OCI-M1 (cell line): ENCODE data around the gene REXO4.
"Not testable (repeated sequence)": the region's sequence is repeated elsewhere in the genome, so short reads cannot be mapped to it uniquely, and the experiment has no call there.

Source experiments
- DNase-seq: peaks from one replicate; lab custom pipeline; 2025; lab: John Stamatoyannopoulos, UW

Gene REXO4, protein sequence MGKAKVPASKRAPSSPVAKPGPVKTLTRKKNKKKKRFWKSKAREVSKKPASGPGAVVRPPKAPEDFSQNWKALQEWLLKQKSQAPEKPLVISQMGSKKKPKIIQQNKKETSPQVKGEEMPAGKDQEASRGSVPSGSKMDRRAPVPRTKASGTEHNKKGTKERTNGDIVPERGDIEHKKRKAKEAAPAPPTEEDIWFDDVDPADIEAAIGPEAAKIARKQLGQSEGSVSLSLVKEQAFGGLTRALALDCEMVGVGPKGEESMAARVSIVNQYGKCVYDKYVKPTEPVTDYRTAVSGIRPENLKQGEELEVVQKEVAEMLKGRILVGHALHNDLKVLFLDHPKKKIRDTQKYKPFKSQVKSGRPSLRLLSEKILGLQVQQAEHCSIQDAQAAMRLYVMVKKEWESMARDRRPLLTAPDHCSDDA

DNA sequence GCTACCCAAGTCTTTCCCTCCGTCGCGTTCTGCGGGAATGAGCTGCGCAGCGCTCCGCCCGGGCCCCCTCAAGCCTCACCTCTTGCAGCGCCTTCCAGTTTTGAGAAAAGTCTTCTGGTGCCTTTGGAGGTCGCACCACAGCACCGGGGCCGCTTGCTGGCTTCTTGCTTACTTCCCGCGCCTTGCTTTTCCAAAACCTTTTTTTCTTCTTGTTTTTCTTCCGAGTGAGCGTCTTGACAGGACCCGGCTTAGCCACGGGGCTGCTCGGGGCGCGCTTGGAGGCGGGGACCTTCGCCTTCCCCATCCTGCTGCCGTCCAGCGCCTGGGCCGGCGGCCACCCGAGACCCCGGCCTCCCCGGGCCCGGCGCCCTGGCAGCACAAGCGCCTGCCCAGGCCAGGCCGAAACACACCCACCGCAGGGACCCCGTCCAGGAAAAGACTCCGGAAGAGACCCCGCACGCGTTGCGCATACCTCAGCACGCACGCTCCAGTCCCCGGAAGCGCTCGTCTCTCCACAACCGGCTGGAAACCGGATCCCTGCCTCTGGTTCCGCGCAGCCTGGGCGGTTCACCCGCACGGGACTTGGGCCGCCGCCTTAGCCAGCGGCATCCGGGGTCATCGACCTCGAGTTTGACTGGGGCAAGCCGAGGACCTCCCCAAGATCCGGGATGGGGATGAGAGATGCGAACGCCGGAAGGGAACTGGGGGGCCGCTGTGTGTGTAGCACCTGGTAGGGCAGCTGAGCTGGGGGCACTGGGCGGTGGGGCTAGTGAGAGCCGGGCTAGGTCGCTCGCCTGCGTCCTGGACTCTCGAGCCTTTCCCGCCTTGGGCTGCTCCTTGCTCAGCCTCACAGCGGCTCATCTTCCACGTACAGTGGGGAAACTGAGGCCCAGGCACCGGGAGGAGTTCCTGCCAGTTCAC is at the start of gene REXO4:
REXO4 (minus strand) TSS at position 470 of the 921 bp plus-strand sequence; CDS start at position 304, 166 bp downstream.
- DNase-seq: peak; percentile 91

DNA sequence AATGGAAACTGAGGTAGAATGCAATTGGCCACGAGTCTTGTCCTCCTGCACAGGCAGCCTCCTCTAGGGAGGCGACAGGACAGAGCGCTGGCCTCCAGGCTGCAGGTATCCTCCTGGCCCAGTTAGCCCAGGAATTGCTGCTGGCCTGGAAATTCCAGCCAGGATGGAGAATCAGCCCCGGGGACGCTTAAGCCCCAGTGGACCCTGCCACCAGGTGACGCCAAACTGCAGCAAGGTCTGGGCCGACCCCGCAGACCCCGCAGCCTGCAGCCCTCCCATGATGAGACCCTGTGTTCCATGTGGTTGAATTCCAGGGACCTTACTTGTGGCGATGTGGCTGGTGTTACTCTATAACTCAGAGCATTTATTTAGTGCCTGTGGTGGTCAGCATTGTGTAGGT is 49.3 kb upstream of the REXO4 start:
- DNase-seq: no peak

DNA sequence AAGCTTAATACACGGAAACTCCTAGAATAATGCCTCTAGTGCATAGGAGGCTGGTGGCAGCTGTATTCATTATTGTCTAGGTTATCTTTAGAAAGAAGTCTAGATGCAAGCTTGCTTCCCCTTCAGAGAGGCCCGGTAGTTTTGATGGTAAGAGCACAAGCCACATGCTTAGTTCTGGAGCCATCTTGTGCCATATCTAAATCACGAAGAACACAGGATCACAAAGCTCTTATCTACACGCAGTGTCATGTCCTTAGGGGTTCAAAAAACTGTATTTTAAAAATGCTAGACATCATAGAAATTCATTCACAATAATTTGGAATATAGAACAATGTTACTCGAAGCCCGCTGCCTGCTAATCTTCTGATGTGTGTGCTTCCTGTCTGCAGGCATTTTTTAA is 48.2 kb upstream of the REXO4 start:
- peak; percentile 12 for DNase-seq

DNA sequence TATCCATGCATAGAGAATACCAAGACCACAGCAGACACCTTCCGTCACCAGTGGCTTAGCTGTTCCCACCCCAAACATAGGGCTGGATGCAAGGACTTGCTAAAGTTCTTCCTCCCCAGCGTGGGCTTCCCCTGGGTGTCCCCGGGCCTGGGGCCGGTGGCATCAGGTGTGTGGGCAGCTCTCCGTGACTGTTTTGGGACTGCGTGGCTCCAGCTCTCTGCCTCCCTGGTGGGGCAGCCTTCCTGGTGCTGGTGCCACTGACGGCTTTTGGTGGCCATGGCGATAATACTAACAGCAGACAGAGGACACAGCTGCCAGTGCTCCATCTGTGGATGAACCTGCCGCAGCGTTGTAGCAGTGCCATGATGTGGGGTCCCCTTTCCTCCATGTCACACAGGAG is 46.8 kb upstream of the REXO4 start:
- no peak for DNase-seq

DNA sequence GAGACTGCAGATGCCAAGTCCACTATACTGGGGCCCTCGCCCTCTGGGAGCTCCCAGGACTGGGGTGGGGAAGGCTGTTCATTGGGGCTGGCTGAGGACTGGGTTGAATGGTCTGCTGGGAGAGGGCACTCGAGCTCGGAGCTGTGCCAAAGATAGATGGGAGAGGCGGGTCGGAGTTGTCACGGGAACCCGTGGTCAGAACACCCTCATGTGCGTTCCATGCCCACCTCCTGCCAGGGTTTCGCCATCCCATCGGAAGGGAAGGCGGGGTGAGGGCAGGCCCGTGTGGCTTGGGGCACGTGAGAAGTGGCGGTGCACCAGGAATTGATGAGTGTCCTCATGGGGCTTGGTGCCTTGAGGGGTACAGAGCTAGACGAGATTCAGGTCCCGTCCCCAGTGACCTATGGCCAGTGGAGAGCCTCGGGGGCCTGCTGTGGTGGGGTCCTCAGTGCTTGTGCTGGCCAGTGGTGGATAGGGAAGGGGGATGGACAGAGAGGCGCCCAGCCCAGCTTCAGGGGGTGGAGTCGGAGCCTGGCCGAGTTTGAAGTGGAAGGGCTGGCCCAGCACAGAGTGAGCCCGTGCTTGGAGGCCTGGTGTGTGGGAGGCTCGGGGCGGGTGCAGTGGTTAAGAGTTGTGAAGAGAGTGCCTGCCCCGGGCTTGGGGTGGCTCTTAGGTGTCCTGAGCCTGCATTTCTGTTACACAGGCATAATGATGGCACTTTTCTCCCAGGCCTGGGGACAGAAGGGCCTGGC is 46.2 kb upstream of the REXO4 start:
- peak; percentile 60 for DNase-seq

DNA sequence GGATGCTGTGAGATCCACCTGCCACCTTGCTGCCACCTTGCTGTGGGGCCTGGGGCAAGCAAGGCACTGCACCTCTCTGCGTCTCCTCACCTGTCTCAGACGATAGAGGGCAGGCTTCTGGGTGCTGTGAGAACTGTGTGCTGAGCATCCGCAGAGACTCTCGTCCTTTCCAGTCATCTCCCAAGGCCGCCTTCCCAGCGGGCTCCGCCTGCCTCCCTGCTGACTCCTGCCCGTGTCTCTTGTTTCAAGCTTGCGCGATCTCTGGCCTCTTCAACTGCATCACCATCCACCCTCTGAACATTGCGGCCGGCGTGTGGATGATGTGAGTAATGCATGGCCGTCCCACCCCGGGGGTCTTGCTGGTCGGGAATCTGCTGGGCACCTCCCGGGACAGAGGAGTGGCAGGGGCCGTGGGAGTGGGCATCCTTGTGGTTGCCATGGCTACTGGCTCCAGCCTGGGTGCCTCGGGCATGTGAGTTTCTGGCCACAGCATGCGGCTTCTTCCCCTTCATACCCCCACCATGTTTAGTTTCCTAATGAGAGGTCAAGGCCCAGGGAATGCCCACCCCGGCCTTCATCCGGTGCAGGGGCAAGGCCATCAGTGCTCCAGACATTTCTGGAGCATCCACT is 45.5 kb upstream of the REXO4 start:
- DNase-seq: no peak

DNA sequence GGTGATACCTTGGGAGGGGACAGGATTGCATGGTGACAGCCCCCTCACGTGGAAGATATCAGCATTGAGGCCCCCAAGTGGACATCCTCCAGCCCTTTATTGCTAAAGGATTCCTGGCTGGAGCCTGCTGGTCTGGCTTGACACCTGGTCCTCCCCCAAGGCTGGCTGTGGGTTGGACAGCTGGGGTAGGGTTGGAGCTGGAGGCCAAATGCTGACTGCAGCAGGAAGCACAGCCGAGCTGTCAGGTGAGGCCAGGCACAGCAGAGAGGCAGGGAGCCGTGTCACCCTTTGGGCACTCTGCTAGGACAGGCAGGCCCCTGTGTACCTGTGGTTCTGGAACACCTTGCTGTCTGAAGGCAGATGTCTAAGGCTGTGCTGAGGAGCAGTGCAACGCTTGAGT is 44.2 kb upstream of the REXO4 start:
- DNase-seq: no peak

DNA sequence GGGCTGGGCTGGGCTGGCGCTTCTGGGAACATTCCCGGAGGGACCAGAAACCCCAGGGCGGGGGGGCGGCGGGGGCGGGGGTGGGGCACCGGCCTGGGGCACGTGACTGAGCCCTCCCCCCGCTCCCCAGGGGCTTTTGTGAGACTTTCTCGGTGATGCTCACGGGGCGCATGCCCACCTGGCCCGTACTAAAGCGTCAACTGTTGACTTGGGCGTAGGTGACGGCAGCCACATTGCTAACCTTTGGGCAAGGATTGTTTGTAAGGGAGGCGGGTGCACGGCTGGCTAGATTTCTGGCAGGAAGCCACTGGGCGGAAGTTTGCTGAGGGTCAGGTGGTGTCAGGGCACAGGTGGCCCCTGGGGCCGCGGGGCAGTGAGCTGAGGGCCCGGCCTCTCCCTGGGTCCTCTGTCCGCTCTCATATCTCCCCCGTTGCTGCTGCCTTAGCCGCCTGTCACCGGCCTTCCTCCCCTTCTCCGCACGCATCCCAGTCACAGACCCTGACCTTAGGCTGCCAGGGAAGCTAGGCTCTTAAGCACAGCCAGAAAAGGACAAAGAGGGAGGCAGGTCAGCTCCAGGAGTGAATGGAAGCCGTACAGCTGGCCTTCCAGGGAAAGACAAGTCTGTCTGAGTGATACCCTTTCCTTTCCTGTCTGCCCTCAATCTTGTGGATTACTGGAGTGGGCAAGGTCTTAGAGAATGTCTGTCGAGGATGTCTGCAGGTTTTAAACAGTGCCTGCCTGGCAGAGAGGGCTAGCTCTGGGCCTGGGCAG is 42.8 kb upstream of the REXO4 start:
- no peak for DNase-seq

DNA sequence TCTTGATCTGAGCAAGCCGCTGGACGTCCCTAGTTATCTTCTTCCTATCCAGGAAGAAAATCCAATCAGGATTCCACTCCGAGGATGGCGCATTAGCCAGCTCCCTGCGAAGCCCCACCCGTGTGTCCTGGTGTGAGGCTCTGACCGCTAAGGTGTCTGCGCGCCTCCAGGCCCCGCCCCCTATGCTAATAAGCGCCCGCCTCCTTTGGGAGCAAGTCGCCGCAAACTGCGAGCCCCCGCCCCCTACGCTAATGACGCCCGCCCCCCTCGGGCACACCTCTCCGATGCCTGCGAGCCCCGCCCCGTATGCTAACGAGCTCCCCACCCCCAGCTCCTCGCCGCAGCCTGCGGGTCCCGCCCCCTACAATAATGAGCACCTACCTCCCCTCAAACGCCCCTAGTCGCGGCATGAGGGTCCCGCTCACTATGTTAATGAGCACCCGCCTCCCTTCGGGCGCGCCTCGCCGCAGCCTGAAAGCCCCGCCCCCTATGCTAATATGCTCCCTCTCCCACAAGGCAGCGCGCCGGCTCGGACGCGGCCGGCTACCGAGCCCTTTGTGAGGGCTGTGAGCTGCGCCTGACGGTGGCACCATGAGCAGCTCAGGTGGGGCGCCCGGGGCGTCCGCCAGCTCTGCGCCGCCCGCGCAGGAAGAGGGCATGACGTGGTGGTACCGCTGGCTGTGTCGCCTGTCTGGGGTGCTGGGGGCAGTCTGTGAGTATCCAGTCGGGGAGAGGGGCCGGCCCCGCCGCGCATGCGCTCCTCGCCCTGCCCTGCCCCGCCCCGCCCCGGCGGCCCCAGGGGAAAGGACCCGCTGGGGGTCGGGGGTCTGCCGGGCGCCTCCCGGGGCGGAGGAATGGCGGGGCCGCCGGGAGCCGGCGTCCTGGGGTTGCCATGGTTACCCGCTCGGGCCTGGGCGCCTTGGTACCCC is 41.9 kb upstream of the REXO4 start, which contains the start of gene CACFD1:
CACFD1 (plus strand) TSS at position 503 of the 929 bp plus-strand sequence; CDS start at position 592, 89 bp downstream.
- peak; percentile 96 for DNase-seq

DNA sequence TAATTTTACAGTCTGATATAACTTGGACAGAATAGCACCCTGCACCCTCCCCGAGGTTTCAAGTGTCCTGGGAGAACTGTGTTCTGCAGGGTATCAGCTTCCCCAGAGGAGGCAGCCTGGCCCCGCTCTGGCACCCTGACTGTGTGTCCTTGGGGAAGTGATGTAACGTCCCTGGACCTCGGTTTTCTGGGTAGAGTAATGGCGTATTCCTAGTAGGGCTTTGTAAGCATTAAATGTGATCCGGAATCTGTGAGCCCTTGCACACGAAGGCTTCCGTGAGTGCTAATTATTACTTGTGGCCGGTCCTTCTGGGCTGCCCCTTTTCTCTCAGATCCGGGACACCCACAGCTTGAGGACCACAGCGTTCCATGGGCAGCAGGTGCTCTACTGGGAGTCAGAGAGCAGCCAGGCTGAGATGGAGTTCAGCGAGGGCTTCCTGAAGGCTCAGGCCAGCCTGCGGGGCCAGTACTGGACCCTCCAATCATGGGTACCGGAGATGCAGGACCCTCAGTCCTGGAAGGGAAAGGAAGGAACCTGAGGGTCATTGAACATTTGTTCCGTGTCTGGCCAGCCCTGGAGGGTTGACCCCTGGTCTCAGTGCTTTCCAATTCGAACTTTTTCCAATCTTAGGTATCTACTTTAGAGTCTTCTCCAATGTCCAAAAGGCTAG is 41.0 kb upstream of the REXO4 start:
- no peak for DNase-seq

DNA sequence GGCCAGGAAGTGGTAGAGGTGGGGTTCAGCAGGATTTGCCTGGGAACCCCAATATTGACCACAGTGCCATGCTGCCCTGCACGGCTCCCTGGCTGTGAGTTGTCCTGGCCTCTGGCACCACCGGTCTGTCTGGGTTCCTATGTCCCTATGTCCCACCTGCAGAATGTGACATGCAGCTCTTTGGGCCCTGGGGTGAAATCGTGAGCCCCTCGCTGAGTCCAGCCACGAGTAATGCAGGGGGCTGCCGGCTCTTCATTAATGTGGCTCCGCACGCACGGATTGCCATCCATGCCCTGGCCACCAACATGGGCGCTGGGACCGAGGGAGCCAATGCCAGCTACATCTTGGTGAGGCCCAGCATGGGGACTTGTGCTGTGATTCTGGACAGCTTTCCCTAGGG is 39.9 kb upstream of the REXO4 start:
- no peak for DNase-seq

DNA sequence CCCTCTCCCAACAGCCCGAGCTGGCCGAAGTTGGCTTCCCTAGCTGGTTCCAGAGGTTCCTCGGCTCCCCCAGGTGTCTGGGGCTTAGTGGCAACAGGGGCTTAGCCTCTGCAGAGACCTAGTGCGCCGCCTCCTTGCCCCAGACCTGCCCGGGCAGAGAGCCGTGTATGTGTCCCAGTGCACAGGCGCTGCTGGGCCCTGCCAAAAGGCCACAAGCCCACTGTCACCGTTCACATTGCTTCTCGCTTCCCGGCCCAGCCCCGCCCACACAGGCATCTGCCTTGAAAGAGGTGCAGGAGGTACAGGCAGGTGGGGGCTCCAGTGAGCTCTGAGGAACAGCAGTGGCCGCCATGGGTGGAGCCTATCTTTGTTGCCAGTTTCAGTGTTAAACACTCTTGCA is 39.4 kb upstream of the REXO4 start:
- no peak for DNase-seq

DNA sequence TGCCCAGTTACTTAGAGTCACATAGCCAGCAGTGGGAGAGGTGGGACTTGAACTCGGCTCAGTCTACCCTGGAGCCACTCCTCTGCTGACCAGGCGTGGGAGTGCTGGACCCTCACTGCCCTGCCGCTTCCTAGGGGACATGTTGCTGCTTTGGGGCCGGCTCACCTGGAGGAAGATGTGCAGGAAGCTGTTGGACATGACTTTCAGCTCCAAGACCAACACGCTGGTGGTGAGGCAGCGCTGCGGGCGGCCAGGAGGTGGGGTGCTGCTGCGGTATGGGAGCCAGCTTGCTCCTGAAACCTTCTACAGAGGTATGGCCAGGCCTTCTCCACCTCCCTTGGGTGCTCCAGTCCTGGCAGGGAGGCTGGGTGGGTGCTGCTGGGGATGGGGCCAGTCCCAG is 38.6 kb upstream of the REXO4 start:
- no peak for DNase-seq

DNA sequence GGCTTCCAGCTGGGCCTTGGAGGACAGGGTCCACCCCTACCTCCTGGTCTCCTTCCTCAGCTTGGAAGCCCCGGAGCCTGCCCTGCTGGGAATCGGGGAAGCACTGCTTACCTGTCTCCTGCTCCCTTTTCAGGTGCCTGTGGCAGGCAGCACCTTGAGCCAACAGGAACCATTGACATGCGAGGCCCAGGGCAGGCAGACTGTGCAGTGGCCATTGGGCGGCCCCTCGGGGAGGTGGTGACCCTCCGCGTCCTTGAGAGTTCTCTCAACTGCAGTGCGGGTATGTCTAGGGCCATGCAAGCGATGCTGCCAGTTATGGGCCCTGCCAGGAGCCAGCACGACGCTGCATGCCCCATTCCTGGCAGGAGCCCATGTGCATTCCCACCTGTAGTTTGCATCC is 38.1 kb upstream of the REXO4 start:
- DNase-seq: no peak

DNA sequence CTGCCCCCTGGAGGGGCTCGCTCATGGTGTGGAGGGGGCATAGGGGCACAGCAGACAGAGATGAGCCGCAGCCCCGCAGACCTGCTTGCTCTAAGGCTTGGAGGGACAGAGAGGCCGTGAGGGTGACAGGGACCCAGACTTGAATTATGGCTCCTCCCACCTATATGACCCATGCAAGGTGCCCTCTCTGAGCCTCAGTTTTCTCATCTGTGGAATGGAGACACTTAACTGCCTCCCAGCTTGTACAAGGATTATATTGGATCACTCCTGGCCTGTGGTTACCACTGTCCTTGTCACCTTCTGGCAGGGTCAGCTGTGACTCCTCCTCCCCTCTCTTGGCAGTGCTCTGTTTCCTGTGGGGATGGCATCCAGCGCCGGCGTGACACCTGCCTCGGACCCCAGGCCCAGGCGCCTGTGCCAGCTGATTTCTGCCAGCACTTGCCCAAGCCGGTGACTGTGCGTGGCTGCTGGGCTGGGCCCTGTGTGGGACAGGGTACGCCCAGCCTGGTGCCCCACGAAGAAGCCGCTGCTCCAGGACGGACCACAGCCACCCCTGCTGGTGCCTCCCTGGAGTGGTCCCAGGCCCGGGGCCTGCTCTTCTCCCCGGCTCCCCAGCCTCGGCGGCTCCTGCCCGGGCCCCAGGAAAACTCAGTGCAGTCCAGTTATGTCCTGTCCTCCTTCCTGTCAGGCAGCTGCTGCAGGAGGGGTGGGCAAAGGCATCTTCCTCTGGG is 37.3 kb upstream of the REXO4 start:
- DNase-seq: no peak

DNA sequence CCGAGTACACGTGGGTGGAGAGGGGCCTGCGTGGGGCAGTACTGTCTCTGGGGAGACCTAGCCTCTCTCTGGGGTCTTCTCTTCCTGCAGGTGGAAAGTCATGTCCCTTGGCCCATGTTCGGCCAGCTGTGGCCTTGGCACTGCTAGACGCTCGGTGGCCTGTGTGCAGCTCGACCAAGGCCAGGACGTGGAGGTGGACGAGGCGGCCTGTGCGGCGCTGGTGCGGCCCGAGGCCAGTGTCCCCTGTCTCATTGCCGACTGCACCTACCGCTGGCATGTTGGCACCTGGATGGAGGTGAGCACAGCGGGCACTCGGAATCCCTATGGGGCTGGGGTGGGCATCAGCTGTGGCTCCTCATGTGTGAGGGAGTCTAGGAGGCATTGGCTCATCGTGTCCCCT is 36.5 kb upstream of the REXO4 start:
- DNase-seq: no peak

DNA sequence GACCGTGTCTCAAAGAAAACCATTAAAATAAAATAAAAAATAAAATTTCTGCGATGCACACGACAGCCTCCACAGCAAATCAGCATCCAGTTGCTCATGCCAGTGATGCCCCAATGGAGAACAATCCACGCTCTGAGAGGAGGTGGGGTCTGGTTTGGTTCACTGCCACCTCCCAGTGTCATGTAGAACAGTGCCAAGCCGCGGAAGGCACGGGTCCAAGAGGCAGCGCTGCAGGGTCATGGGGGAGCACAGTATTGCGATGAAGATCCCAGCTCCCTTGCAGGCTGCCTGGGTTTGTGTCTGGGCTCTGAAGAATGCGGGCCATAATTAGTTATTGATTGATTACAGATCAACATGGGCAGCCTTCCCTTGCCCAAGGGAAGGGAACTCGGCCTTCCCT is 35.8 kb upstream of the REXO4 start:
- no peak for DNase-seq

DNA sequence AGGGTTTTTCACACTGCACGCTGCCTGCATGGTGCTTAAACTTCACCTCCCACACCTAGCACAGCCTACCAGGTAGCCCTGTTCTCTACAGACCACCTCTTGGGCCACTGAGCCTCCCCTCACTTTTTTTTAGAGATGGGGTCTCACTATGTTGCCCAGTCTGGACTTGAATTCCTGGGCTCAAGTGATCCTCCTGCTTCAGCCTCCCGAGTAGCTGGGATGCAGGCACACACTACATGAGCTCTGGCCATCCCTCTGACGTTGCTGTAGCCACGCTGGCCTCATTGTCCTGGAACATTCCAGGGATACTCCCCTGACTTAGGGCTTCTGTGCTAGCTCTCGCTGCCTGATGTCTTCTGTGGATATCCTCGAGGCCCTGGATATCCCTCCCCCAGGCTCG is 34.8 kb upstream of the REXO4 start:
- DNase-seq: no peak

DNA sequence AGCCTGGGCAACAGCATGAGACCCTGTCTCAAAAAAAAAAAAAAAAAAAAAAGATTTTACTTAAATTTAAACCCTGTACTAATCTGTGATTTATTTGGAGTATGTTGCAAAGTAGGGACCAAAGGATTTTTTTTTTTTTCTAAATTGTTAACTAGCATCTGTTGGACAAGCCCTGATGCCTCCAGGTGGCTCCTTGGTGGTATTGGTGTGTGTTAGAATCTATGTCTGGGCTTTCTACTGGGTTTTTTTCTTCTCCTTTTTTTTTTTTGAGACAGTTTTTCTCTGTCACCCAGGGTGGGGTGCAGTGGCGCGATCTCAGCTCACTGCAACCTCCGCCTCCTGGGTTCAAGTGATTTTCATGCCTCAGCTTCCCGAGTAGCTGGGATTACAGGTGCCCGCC is 34.1 kb upstream of the REXO4 start:
- not testable (repeated sequence) for DNase-seq
